GM12878 (cell line): ENCODE data around the gene SPON2.

ENCODE experiments used
- BCL11A ChIP-seq: IDR thresholded peaks from 2 replicates; pipeline ENCODE4 v1.6.1; 2011; ENCODE audit warnings: low read depth, low read length
- CEBPB ChIP-seq, 2 experiments: fragments of 150-350 bp in 1 of 2; IDR thresholded peaks; 2 replicates each; pipeline ENCODE4 v1.6.1; 2012 to 2014; ENCODE audit warnings: low read depth in 2 of 2, low read length in 2 of 2, borderline replicate concordance in 1 of 2, inconsistent platforms in 1 of 2
- CHD2 ChIP-seq: IDR thresholded peaks from 2 replicates; pipeline ENCODE4 v1.6.1; 2011; ENCODE audit warnings: low read depth, low read length, improper control_type of control experiment, borderline replicate concordance
- EZH2 ChIP-seq: IDR thresholded peaks from 2 replicates; pipeline ENCODE4 v1.6.1; 2012; ENCODE audit warnings: low read depth, mild to moderate bottlenecking, control low read depth, inconsistent platforms, low read length, borderline replicate concordance; ENCODE audit not compliant: control insufficient read depth
- GABPA ChIP-seq: IDR thresholded peaks from 2 replicates; pipeline ENCODE4 v1.6.1; 2014; ENCODE audit warnings: antibody characterized with exemption, low read depth, mild to moderate bottlenecking, inconsistent platforms
- HDAC6 ChIP-seq: fragments of 200-600 bp; sonication (generic); IDR thresholded peaks from one replicate; pipeline ENCODE4 v1.8.0; 2017; ENCODE audit warnings: antibody characterized with exemption; ENCODE audit not compliant: unreplicated experiment
- MTA2 ChIP-seq: fragments of 450-650 bp; IDR thresholded peaks from 2 replicates; pipeline ENCODE4 v1.6.1; 2016; ENCODE audit warnings: low read depth, mild to moderate bottlenecking, moderate library complexity
- POLR2A ChIP-seq: IDR thresholded peaks from 2 replicates; pipeline ENCODE4 v1.6.1; 2011; ENCODE audit warnings: low read depth, mild to moderate bottlenecking, low read length
- POLR2AphosphoS5 ChIP-seq: IDR thresholded peaks from 2 replicates; pipeline ENCODE4 v1.6.1; 2011; ENCODE audit warnings: mild to moderate bottlenecking, low read length, inconsistent platforms
- SREBF2 ChIP-seq: IDR thresholded peaks from 2 replicates; pipeline ENCODE4 v1.6.1; 2012; ENCODE audit warnings: mild to moderate bottlenecking, low read length
- SRF ChIP-seq, 2 experiments: IDR thresholded peaks; 2 replicates each; pipeline ENCODE4 v1.6.1; 2011; ENCODE audit warnings: low read depth in 2 of 2, low read length in 2 of 2, mild to moderate bottlenecking in 1 of 2, moderate library complexity in 1 of 2
- TF ChIP-seq, protein P1 (sequence below), 3 experiments: IDR thresholded peaks in 2 of 3; conservative IDR thresholded peaks in 1 of 3; 2 replicates each; pipeline ENCODE4 v1.5.1; 2011; ENCODE audit warnings: low read depth in 3 of 3, low read length in 3 of 3, mild to moderate bottlenecking in 3 of 3, control low read depth in 2 of 3, moderate library complexity in 2 of 3, inconsistent platforms in 1 of 3, mixed read lengths in 1 of 3; ENCODE audit not compliant: control insufficient read depth in 2 of 3, insufficient read depth in 1 of 3; ENCODE audit errors: extremely low read depth in 1 of 3

DNA sequence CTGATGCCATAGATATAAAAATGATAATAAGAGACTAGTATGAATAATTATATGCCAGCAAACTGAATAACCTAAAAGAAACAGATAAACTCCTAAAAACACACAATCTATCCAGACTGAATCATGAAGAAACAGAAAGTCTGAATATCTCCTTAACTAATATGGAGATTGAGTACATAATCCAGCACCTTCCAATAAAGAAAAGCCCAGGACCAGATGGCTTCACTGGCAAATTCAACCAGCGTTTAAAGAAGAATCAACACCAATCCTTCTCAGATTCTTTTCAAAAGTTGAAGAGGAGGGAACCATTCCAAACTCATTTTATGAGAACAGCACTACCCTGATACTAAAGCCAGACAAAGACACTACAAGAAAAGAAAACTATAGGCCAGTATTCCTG, 32.5 kb downstream of the SPON2 start:
- TF ChIP-seq, protein P1, sequence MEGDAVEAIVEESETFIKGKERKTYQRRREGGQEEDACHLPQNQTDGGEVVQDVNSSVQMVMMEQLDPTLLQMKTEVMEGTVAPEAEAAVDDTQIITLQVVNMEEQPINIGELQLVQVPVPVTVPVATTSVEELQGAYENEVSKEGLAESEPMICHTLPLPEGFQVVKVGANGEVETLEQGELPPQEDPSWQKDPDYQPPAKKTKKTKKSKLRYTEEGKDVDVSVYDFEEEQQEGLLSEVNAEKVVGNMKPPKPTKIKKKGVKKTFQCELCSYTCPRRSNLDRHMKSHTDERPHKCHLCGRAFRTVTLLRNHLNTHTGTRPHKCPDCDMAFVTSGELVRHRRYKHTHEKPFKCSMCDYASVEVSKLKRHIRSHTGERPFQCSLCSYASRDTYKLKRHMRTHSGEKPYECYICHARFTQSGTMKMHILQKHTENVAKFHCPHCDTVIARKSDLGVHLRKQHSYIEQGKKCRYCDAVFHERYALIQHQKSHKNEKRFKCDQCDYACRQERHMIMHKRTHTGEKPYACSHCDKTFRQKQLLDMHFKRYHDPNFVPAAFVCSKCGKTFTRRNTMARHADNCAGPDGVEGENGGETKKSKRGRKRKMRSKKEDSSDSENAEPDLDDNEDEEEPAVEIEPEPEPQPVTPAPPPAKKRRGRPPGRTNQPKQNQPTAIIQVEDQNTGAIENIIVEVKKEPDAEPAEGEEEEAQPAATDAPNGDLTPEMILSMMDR (IDR thresholded peaks at IDR 0.05 in 2 of 3, conservative IDR thresholded peaks at IDR 0.05 in 1 of 3; ENCODE audit: control insufficient read depth in 2 of 3, extremely low read depth in 1 of 3, insufficient read depth in 1 of 3, low read depth in 3 of 3, low read length in 3 of 3), result no peak
- TF ChIP-seq MTA2 (no peak), CEBPB (IDR thresholded peaks at IDR 0.05; ENCODE audit: borderline replicate concordance in 1 of 2, low read depth in 2 of 2, low read length in 2 of 2) (no peak), POLR2AphosphoS5 (no peak), GABPA (no peak), SRF (IDR thresholded peaks at IDR 0.05; ENCODE audit: low read depth in 2 of 2, low read length in 2 of 2) (no peak), SREBF2 (no peak), EZH2 (no peak), POLR2A (no peak), CHD2 (no peak), HDAC6 (no peak), BCL11A (no peak)
